A549 (cell line): ENCODE data around the gene DUS3L. TPM values are rescaled to one million over a fixed set of nuclear protein-coding genes. Genes with fewer than 3 reads are reported as not detected.
"Not testable (repeated sequence)": the region's sequence is repeated elsewhere in the genome, so short reads cannot be mapped to it uniquely, and the experiment has no call there.

Experiments
- ATAC-seq, 2 experiments: fragments of 200-7000 bp in 1 of 2; fragments of >200 bp in 1 of 2; cut with Nextera tagmentation in 1 of 2; cut with Tn5 transposase in 1 of 2; 3 replicates each; pipeline versions ENCODE4 v1.8.0 to v1.9.1; 2018 to 2020; ENCODE audit warnings: mild to moderate bottlenecking in 1 of 2, moderate library complexity in 1 of 2
- CTCF ChIA-PET: fragments of 300-600 bp; sonication (Branson Sonifier 250); formaldehyde crosslinking; extraction: SDS; loops from one replicate; lab custom pipeline; 2021; ENCODE audit warnings: antibody characterized with exemption, inconsistent platforms; lab: Yijun Ruan, JAX
- POLR2A ChIA-PET: fragments of 350-600 bp; formaldehyde crosslinking; extraction: SDS; loops from one replicate; lab custom pipeline; 2021; ENCODE audit warnings: antibody characterized with exemption, inconsistent platforms; lab: Yijun Ruan, JAX
- DNase-seq, 2 experiments: peaks; one replicate each; pipeline versions ENCODE4 v3.0.0 to v3.0.0-alpha.2; 2011 to 2016; ENCODE audit warnings: low read depth in 1 of 2, low spot score in 1 of 2
- FAIRE-seq: peaks from 2 replicates; lab custom pipeline; 2011; peaks lifted over from hg19 to GRCh38; lab: Jason Lieb, UNC
- H3K27ac ChIP-seq, 2 experiments: fragments of >200 bp; sonication (Bioruptor Twin); formaldehyde crosslinking; 3 replicates each; pipeline ENCODE4 v1.5.1; 2016 to 2017
- H3K4me1 ChIP-seq: fragments of >200 bp; sonication (Bioruptor Twin); formaldehyde crosslinking; 3 replicates; pipeline ENCODE4 v1.6.1; 2016
- H3K4me2 ChIP-seq: fragments of >200 bp; sonication (Bioruptor Twin); formaldehyde crosslinking; 3 replicates; pipeline ENCODE4 v1.6.1; 2016
- H3K4me3 ChIP-seq: fragments of >200 bp; sonication (Bioruptor Twin); formaldehyde crosslinking; 3 replicates; pipeline ENCODE4 v1.5.1; 2016
- H3K9me3 ChIP-seq: fragments of >200 bp; sonication (Bioruptor Twin); formaldehyde crosslinking; 3 replicates; pipeline ENCODE4 v1.6.1; 2016
- CBX2 ChIP-seq: fragments of 200-600 bp; sonication (generic); IDR thresholded peaks from 2 replicates; pipeline ENCODE4 v1.6.1; 2016; ENCODE audit warnings: low read depth, mild to moderate bottlenecking, borderline replicate concordance
- CHD4 ChIP-seq: fragments of 200-600 bp; sonication (generic); IDR thresholded peaks from 2 replicates; pipeline ENCODE4 v1.6.1; 2016; ENCODE audit warnings: antibody characterized with exemption, mild to moderate bottlenecking, borderline replicate concordance
- EP300 ChIP-seq, 2 experiments: fragments of >200 bp; sonication (Bioruptor Twin); formaldehyde crosslinking; IDR thresholded peaks; 2 replicates in 1 of 2; 3 replicates in 1 of 2; pipeline ENCODE4 v1.6.1; 2016 to 2017
- ESRRA ChIP-seq: fragments of 150-350 bp; IDR thresholded peaks from 2 replicates; pipeline ENCODE4 v1.6.1; 2014; ENCODE audit warnings: mild to moderate bottlenecking, low read length, borderline replicate concordance
- KDM1A ChIP-seq: fragments of 200-600 bp; sonication (generic); IDR thresholded peaks from 2 replicates; pipeline ENCODE4 v1.6.1; 2016; ENCODE audit warnings: low read depth, mild to moderate bottlenecking
- KDM5A ChIP-seq: fragments of 200-600 bp; sonication (generic); IDR thresholded peaks from 2 replicates; pipeline ENCODE4 v1.6.1; 2016; ENCODE audit warnings: antibody characterized with exemption, mild to moderate bottlenecking
- MYC ChIP-seq: IDR thresholded peaks from 2 replicates; pipeline ENCODE4 v1.6.1; 2012; ENCODE audit warnings: mild to moderate bottlenecking, inconsistent platforms, low read length, improper control_type of control experiment, borderline replicate concordance
- PHF8 ChIP-seq: fragments of 200-600 bp; sonication (generic); IDR thresholded peaks from 2 replicates; pipeline ENCODE4 v1.6.1; 2016; ENCODE audit warnings: low read depth, mild to moderate bottlenecking, antibody characterized with exemption, moderate library complexity, borderline replicate concordance
- POLR2AphosphoS2 ChIP-seq: conservative IDR thresholded peaks from 2 replicates; pipeline ENCODE4 v1.6.1; 2012; ENCODE audit warnings: low read length, improper control_type of control experiment, inconsistent platforms
- RCOR1 ChIP-seq: fragments of 150-350 bp; IDR thresholded peaks from 2 replicates; pipeline ENCODE4 v1.6.1; 2014; ENCODE audit warnings: antibody characterized with exemption, low read length, low read depth
- SMC3 ChIP-seq: fragments of >200 bp; sonication (Bioruptor Twin); formaldehyde crosslinking; IDR thresholded peaks from 3 replicates; pipeline ENCODE4 v1.6.1; 2018; ENCODE audit warnings: inconsistent platforms
- SREBF2 ChIP-seq: fragments of 450-650 bp; IDR thresholded peaks from 2 replicates; pipeline ENCODE4 v1.6.1; 2014; ENCODE audit warnings: mild to moderate bottlenecking, moderate library complexity
- TP53 ChIP-seq: fragments of 250-450 bp; sonication (Bioruptor Pico); IDR thresholded peaks from 2 replicates; pipeline ENCODE4 v1.5.0; 2021; ENCODE audit warnings: mild to moderate bottlenecking, moderate library complexity
- ZC3H11A ChIP-seq: fragments of 450-650 bp; IDR thresholded peaks from 2 replicates; pipeline ENCODE4 v1.6.1; 2014; ENCODE audit warnings: antibody characterized with exemption, mild to moderate bottlenecking
- ZNF302 ChIP-seq: fragments of 250-450 bp; sonication (Bioruptor Pico); IDR thresholded peaks from 2 replicates; pipeline ENCODE4 v1.9.0; 2021; ENCODE audit warnings: inconsistent platforms, mild to moderate bottlenecking, moderate library complexity
- WGBS: methylation state at CpG from one replicate; pipeline ENCODE4 v1.1.6; 2017; ENCODE audit errors: missing lambda C conversion rate; 5-methylcytosine and 5-hydroxymethylcytosine counted together
- polyA plus RNA-seq, 4 experiments: library from polyadenylated mRNA; depleted of rRNA in 3 of 4; stranded (reverse); fragments of >200 nt; fragmentation: RNase III in 1 of 4; extraction: RNeasy Plus Mini Kit Qiagen cat#74134 plus additional on column Dnase treatment in 1 of 4; gene quantifications; 2 replicates in 3 of 4; 3 replicates in 1 of 4; pipeline ENCODE4 v1.2.3, GENCODE V29; 2011 to 2017
- TF ChIP-seq, protein P1 (sequence below): fragments of 200-600 bp; sonication (generic); IDR thresholded peaks from 2 replicates; pipeline ENCODE4 v1.6.1; 2016; ENCODE audit warnings: antibody characterized with exemption, mild to moderate bottlenecking, moderate library complexity
- TF ChIP-seq, protein P2 (sequence below): fragments of >200 bp; sonication (Bioruptor Twin); formaldehyde crosslinking; IDR thresholded peaks from 3 replicates; pipeline ENCODE4 v1.5.1; 2016
- TF ChIP-seq, protein P3 (sequence below): fragments of 250-450 bp; sonication (Bioruptor Pico); IDR thresholded peaks from 2 replicates; pipeline ENCODE4 v1.5.0; 2021; ENCODE audit warnings: mild to moderate bottlenecking, moderate library complexity, borderline replicate concordance

Gene DUS3L
- polyA plus RNA-seq, 2 of the 4 experiments (the other 2 are of a cell fraction), result 16.3 to 26.9 TPM

DNA sequence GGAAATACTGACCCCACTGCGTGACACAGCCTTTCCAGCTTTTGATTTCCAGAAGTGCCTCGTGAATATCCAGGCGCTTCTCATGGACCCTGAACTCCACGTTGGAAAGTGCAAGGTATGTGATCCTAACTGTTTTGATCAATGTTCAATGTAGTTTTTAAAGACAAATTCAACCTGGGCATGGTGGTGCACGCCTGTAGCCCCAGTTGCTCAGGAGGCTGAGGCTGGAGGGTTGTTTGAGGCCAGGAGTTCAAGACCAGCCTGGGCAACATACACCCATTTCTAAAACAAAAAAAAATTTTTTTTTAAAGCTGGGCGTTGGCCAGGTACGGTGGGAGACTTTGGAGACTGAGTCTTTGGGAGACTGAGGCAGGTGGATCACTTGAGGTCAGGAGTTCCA lies 39.3 kb downstream of the DUS3L start:
- no peak for ATAC-seq
- WGBS, result 75% methylated on average over 7 of the region's 7 CpGs
- no peak overlapping the region for H3K27ac ChIP-seq
- H3K4me2 ChIP-seq, result no peak overlapping the region
- DNase-seq, result no peak
- no peaks in the 10 kb centered on the region for H3K4me1 ChIP-seq
- no peak overlapping the region for H3K4me3 ChIP-seq
- POLR2A ChIA-PET, result no interaction called here
- FAIRE-seq, result no peak
- no peaks in the 10 kb centered on the region for H3K9me3 ChIP-seq
- no peak for TF ChIP-seq TP53 (CRISPR knock-in tag)
- no peak for TF ChIP-seq CBX2
- TF ChIP-seq KDM5A, result no peak
- no peak for TF ChIP-seq ESRRA
- no peak for TF ChIP-seq SREBF2
- TF ChIP-seq EP300 (IDR thresholded peaks at IDR 0.05), result no peak
- no peak for TF ChIP-seq CHD4
- no peak for TF ChIP-seq ZC3H11A
- no peak for TF ChIP-seq KDM1A
- TF ChIP-seq POLR2AphosphoS2, result no peak
- CTCF ChIA-PET, result interaction anchor here (1.6 kb wide), 1 partner anchor 53 kb away, joined by 4 read pairs; no protein-coding TSS in a partner anchor

DNA sequence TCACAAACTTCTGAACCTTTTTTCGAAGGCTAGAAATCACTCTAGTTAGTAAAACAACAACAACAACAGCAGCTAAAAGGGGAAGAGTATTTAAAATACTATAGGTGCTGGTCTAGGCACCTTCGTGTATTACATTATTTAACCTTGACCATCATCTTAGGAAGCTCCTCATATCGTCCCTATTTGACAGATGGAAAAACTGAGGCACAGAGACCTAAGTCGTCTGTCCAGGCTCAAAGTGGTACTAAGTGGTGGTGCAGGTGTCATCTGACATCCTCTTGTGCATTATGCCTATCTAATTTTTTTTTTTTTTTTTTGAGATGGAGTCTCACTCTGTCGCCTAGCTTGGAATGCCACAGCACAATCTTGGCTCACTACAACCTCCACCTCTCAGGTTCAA lies 41.5 kb downstream of the DUS3L start:
- no peak for FAIRE-seq
- CTCF ChIA-PET, result interaction anchor here (0.7 kb wide), 1 partner anchor 417 kb away, joined by 3 read pairs; no protein-coding TSS in a partner anchor
- H3K4me1 ChIP-seq, result no peaks in the 10 kb centered on the region
- TF ChIP-seq, protein P1, sequence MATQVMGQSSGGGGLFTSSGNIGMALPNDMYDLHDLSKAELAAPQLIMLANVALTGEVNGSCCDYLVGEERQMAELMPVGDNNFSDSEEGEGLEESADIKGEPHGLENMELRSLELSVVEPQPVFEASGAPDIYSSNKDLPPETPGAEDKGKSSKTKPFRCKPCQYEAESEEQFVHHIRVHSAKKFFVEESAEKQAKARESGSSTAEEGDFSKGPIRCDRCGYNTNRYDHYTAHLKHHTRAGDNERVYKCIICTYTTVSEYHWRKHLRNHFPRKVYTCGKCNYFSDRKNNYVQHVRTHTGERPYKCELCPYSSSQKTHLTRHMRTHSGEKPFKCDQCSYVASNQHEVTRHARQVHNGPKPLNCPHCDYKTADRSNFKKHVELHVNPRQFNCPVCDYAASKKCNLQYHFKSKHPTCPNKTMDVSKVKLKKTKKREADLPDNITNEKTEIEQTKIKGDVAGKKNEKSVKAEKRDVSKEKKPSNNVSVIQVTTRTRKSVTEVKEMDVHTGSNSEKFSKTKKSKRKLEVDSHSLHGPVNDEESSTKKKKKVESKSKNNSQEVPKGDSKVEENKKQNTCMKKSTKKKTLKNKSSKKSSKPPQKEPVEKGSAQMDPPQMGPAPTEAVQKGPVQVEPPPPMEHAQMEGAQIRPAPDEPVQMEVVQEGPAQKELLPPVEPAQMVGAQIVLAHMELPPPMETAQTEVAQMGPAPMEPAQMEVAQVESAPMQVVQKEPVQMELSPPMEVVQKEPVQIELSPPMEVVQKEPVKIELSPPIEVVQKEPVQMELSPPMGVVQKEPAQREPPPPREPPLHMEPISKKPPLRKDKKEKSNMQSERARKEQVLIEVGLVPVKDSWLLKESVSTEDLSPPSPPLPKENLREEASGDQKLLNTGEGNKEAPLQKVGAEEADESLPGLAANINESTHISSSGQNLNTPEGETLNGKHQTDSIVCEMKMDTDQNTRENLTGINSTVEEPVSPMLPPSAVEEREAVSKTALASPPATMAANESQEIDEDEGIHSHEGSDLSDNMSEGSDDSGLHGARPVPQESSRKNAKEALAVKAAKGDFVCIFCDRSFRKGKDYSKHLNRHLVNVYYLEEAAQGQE, result no peak
- TF ChIP-seq, all 56 proteins: peak for 0
- 65% methylated on average over 5 of the region's 5 CpGs for WGBS
- POLR2A ChIA-PET, result no interaction called here
- H3K9me3 ChIP-seq, result no peaks in the 10 kb centered on the region
- no peak overlapping the region for H3K4me3 ChIP-seq
- no peak overlapping the region for H3K27ac ChIP-seq
- no peak for DNase-seq
- ATAC-seq, result no peak
- H3K4me2 ChIP-seq, result no peak overlapping the region

DNA sequence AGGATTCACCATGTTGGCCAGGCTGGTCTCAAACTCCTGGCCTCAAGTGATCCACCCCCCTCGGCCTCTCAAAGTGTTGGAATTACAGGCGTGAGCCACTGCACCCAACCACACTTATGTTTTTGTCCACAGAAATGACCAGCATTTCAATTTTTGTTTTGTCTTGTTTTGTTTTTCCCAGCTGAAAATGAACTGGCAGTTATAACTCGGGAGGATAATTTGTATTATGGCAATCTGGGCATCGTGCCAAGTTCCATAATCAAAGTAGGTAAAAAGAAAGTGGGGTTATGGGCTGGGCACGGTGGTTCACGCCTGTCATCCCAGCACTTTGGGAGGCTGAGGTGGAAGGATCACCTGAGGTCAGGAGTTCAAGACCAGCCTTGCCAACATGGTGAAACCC lies 42.0 kb downstream of the DUS3L start:
- not testable (repeated sequence) for H3K4me1 ChIP-seq, H3K4me2 ChIP-seq, DNase-seq, ATAC-seq, H3K4me3 ChIP-seq, FAIRE-seq, H3K9me3 ChIP-seq, H3K27ac ChIP-seq
- POLR2A ChIA-PET, result interaction anchor here (0.6 to 0.8 kb wide), 2 partner anchors 29 to 57 kb away, joined by 3 to 6 read pairs; partner anchors contain the start of genes CATSPERD and LONP1
- 41% methylated on average over 6 of the region's 6 CpGs for WGBS
- CTCF ChIA-PET, result interaction anchor here (0.7 to 0.8 kb wide), 2 partner anchors 55 to 418 kb away, joined by 3 read pairs; no protein-coding TSS in a partner anchor

DNA sequence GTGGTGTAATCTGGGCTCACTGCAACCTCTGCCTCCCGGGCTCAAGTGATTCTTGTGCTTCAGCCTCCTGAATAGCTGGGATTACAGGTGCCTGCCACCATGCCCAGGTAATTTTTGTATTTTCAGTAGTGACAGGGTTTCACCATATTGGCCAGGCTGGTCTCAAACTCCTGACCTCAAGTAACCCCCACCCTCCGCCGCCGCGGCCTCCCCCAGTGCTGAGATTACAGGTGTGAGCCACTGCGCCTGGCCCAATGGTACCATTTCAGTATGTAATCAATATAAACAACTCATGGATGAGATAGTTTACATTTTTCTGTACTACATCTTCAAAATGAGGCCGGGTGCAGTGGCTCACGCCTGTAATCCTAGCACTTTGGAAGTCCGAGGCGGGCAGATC lies 46.0 kb downstream of the DUS3L start:
- H3K27ac ChIP-seq, FAIRE-seq, H3K4me2 ChIP-seq, ATAC-seq, H3K9me3 ChIP-seq, H3K4me3 ChIP-seq, POLR2A ChIA-PET, DNase-seq, H3K4me1 ChIP-seq, CTCF ChIA-PET: not testable (repeated sequence)
- WGBS, result 84% methylated on average over 10 of the region's 10 CpGs

DNA sequence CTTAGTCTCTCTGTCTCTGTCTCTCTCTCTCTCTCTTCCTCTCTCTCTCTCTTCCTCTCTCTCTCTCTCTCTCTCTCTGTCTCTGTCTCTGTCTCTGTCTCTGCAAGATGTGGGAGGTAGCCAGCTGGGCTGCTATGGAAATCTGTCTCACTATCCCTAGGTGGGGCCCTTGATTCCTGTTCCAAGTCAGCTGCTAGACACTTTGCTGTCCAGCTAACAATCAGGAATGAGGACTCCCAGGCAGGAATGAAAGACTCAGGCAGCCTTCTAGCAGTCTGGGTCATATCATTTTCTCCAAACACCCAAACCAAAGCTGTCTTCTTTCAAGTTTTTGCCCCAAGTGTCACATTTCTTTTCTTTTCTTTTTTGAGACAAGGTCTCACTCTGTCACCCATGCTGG lies 47.3 kb downstream of the DUS3L start:
- DNase-seq, result no peak
- no peak for FAIRE-seq
- Histone ChIP-seq H3K4me3 (no peak overlapping the region), H3K27ac (no peak overlapping the region), H3K4me1 (no peaks in the 10 kb centered on the region), H3K9me3 (no peaks in the 10 kb centered on the region), H3K4me2 (no peak overlapping the region)
- CTCF ChIA-PET, result interaction anchor here (1.5 kb wide), 1 partner anchor 22 kb away, joined by 3 read pairs; no protein-coding TSS in a partner anchor
- POLR2A ChIA-PET, result no interaction called here
- ATAC-seq, result no peak; a peak in 1 of 6 replicates
- TF ChIP-seq, protein P2, sequence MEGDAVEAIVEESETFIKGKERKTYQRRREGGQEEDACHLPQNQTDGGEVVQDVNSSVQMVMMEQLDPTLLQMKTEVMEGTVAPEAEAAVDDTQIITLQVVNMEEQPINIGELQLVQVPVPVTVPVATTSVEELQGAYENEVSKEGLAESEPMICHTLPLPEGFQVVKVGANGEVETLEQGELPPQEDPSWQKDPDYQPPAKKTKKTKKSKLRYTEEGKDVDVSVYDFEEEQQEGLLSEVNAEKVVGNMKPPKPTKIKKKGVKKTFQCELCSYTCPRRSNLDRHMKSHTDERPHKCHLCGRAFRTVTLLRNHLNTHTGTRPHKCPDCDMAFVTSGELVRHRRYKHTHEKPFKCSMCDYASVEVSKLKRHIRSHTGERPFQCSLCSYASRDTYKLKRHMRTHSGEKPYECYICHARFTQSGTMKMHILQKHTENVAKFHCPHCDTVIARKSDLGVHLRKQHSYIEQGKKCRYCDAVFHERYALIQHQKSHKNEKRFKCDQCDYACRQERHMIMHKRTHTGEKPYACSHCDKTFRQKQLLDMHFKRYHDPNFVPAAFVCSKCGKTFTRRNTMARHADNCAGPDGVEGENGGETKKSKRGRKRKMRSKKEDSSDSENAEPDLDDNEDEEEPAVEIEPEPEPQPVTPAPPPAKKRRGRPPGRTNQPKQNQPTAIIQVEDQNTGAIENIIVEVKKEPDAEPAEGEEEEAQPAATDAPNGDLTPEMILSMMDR, result no peak
- TF ChIP-seq RCOR1, result no peak
- no peak for TF ChIP-seq SMC3
- TF ChIP-seq MYC, result no peak
- no peak for TF ChIP-seq PHF8
- TF ChIP-seq CHD4, result no peak
- TF ChIP-seq CBX2, result no peak
- no peak for TF ChIP-seq ZNF302
- TF ChIP-seq, protein P3, sequence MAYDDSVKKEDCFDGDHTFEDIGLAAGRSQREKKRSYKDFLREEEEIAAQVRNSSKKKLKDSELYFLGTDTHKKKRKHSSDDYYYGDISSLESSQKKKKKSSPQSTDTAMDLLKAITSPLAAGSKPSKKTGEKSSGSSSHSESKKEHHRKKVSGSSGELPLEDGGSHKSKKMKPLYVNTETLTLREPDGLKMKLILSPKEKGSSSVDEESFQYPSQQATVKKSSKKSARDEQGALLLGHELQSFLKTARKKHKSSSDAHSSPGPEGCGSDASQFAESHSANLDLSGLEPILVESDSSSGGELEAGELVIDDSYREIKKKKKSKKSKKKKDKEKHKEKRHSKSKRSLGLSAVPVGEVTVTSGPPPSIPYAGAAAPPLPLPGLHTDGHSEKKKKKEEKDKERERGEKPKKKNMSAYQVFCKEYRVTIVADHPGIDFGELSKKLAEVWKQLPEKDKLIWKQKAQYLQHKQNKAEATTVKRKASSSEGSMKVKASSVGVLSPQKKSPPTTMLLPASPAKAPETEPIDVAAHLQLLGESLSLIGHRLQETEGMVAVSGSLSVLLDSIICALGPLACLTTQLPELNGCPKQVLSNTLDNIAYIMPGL (CRISPR knock-in tag), result no peak
